GM19455 (cell line): ENCODE results near the gene TPRA1.
"Not testable (repeated sequence)": the region's sequence is repeated elsewhere in the genome, so short reads cannot be mapped to it uniquely, and the experiment has no call there.

ENCODE experiments used
- ATAC-seq: cut with Tn5 transposase; IDR thresholded peaks from one replicate; pipeline ENCODE4 v1.9.1; 2021; ENCODE audit not compliant: unreplicated experiment

Gene TPRA1

DNA sequence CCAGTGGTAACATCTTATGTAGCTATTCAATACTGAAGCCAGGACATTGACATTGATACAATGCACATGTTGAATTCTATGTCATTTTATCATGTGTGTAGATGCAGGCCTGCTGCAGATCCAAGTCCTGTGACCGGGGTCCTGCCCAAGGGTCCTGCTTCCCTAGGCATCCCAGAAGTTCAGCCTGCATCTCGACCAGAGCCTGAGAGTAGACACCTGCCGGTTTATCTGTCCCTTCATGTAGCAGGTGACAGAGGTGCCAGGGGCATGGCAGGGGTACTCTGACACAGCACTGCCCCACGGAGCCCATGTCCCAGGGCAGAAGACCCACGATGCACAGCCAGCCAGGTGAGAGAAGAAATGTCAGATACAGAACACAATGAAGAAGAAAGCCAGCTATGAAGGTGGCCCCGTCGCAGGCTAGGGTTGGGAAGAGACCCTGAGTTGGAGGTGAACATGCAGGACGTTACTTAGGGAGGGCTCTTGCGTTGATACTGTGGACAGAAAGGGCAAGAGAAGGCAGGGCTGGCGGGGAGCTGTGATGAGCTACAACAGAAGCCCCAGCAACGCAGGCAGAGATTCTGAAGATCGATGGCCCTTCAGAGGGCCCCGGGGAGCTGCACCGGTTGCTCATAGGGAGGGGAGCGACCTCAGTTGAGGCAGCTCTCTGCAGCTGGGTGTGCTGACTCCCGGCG lies 51.0 kb downstream of the TPRA1 start:
- ATAC-seq = no peak

DNA sequence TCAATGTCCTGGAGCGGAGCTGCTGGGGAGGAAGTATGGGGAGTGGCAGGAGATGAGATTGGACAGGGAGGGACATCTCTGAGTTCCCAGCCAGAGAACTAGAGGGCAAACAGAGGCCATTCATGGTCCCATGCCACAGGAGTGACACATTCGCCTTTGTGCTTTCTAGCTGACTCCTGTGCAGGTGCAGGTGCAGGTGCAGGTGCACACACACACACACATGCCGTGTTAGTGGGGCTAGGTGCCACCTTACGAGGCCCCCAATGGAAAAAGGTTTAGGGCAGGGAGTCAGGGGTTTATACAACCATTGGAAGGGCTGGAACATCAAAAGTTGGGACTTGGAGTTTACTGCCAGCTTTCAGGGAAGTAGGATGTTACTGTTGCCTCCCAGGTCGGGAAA lies 52.0 kb downstream of the TPRA1 start:
- ATAC-seq = no peak

DNA sequence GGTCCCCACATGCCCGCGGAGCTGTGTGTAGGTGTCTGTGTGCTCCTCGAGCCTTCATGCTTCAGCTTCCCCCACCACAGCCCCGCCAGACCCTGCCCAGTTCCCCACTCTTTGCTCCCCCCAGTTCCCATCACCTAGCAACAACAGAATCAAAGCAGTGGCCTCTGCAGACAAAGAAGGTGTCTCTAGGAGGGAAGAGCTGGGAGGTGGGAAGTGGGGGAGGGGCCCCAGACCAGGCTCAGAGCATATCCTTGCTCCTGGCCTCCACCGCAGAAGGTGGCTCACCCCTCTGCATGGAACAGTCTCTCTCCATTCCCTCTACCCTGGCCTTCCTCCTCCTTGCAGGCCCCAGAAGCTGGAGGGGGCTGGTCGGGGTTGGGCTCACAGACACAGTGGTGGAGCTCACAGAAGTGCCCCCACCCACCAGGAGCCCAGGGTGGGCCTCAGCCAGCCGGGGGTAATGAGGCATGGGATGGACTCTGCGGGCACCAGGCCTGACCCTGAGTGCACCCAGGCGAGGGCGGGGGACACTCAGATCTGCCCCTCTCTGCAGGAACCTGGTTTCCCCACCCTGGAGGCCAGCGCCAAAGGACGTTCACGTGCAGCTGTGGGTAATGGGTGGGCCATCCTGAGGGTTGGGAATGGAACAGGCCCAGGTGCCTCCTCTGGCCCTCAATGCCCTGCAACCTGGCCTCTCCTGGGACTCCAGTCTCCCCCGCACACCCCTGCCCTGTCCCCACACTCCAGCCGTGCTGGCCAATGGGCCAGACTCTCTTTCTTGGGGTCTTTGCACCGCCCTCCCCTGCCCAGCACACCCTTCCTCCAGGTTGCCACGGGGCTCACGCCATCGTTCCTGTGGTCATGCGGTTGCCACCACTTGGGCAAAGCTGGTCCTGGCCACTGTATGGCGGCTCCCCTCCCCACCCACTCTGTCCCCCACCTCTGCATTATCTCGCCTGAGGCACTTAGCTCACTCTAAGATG lies 53.4 kb downstream of the TPRA1 start:
- ATAC-seq = no peak

DNA sequence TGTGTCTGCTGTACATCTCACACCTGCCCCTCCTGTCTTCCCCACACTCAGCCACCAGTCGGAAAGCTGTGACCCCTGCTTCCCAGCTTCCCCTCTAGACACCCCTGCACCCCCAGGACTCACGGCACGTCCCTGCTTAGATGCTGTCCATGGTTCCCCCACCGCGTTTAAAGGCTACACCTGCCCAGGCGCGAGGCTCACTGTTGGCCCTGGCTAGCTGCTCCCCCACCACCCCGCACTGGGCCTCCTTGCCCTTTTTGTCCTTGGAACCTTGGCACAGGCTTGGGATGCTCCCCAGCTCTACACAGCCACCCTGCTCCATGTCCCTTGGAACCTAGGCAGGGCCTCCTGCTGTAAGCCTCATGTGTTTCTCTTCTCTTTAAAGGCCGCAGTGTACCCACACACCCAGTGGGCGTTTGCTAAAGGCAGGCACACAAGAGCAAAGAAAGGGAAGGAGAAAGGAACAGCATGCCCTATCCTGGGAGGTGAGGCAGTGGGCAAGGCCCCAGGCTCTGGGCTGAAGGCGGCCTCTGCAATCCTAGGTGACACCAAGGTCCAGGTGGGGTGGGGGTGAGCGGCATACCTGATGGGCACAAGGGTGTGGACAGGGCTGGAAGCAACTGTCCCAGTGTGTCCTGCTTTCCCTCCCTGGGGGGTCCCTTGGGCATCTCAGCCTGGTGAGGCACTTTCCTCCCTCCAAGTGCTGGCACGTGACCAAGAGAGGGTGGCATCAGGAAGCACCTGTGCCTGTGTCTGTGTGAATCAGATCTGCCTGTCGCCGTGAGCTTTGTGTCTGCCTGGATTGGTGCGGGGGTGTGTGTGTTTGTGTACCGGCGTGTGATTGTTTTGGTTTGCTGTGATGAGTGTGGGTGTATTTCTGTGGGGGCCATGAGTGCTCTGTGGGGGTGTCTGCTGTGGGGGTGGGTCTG lies 54.4 kb downstream of the TPRA1 start:
- ATAC-seq = no peak

DNA sequence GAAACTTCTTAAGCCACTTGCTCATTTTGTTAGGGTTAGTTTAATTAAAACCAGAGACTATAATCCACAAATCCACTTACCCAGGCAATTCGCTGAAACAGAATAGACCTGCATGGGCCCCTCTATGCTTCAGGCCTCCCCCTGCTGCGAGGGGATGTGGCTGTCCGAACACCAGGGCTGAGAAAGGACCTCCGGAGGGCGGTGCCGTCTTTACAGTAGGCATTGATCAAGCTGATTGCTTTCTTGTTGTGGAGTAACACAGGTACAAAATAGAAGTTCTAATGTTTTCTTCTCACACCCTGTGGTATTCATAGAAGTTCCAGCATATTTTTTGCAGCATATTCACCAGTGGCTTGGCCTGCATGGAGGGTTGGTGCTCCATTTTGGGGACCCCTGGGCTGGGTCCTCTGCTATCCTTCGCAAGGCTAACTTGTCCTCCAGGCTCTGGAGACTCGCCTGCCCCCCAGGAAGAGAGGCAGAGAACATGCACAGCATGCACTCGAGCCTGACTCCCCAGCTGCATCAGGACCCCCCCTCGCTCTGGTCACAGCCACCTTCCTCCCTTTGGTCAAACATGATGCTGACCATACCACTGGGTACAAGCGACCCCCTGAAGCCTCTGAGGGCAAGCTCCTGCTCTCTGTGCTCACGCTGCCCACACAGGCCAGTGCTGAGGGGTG lies 55.3 kb downstream of the TPRA1 start:
- no peak for ATAC-seq

DNA sequence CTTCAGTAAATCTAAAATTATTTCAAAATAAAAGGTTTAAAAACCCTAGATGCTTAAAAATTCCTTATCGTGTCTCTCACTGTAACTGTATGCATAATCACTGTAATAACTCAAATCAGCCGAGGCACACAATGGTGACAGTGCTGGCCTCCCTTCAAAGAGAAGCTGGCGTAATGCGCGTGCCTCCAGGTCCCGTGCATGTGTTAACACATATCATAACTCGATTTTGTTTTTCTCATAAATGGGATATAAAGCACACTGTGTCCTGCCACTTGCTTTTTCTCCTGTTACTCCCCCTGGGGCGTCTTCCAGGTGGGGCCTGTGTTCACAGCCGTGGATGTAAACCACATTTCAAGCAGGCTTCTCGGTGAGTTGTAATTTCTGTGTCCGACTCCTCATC lies 56.0 kb downstream of the TPRA1 start:
- no peak for ATAC-seq

DNA sequence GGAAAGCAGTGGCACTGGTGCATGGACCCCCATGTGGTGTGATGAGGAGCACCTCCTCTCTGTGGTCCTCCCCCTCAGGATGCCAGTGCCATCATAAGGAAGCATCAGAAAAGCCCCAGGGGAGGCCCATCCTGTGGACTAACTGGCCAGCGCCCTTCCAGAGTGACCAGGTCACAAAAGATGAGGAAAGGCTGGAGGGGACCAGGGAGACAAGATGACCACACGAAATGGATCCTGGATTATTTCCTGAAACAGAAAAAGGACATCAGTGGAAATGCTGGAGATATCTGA lies 56.4 kb downstream of the TPRA1 start:
- no peak for ATAC-seq

DNA sequence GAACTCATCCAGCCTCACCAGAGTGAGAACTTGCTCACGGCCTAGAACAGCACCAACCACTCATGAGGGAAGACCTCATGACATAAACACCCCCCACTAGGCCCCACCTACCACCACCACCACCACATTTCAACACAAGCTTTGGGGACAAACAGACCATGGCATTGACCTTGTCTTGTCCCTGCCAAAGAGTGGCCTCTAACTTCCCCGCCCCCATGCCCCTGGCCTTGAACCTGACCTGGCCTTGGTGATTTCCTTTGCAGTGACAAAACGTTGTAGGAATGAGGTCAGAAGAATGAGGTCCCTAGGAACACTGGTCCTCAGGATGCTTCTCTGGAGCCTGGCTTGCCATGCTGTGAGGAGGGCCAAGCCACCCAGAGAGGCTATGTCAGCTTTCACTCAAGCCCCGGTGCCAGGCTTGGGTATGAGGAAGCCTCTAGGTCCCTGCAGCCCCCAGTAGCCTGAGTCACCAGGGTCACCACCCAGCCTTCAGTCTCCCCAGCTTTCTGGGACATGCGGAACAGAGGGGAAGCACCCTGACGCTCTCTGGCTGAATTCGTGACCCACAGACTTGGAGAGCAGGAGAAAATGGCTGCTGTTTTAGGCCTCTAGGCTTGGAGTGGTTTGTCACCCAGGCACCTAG lies 57.9 kb downstream of the TPRA1 start:
- no peak for ATAC-seq

DNA sequence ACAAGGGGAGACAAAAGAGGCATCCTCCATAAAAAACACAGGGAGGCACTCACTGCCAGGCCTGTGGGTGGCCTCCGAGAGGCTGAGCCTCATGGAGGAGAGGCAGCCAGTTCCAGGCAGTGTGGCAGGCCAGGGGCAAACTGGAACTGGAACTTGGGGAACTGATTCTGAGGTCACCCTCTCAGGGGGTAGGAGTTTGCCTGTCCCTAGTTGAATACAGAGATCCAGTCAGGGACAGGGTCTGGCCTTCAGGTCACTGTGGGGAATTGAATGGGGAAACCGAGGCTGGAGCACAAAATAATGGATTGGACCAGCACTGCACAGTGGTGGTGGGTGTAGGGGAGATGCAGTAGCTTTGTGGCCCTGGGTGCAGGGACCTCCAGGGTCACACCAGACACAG lies 58.7 kb downstream of the TPRA1 start:
- ATAC-seq = no peak

DNA sequence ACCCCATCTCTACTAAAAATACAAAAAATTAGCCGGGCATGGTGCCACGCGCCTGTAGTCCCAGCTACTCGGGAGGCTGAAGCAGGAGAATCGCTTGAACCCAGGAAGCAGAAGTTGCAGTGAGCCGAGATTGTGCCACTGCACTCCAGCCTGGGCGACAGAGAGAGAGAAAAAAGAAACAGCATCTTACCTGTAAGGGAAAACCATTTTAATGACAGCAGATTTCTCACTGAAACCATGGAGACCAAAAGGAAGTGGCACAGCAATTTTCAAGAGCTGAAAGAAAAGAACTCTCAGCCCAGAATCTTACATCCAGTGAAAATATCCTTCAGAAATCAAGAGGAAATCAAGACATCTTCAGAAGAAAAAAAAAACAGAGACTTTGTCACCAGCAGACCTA lies 59.7 kb downstream of the TPRA1 start:
- ATAC-seq = not testable (repeated sequence)

DNA sequence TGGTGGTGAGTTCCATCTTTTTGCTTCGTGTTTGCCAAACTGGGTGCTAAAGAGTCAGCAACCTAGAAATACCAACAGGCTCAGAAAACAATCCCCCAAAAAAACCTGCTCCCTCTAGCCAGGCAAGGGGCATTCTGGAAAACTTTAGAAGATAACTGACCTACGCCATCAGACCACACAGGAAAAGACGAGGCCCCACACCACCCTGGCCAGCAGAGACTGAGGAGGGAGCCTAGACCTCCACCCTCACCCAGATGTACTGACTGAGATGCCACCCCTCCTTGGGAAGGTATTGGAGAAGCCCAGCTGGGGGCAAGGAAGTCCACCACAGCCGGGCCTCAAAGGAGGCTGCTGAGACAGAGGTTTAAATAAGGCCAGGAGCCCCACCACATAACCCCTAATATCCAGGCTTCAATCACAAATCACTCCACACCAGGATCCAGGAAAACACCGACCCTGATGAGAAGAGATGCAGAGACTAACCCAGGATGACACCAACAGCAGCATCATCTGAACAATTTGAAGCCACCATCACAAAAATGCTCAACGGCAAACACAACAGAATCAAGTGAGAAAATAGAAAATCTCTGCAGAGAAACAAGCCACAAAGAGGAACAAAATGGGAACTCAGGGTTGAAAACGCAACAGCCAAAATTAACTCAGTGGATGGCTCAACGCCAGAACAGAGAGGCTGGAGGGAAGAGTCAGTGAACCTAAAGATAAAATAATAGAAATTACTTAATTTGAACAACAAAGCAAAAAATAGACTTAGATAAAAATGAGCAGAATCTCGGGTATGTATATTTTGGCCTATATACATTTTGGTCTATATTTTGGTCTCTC lies 61.0 kb downstream of the TPRA1 start:
- no peak for ATAC-seq

DNA sequence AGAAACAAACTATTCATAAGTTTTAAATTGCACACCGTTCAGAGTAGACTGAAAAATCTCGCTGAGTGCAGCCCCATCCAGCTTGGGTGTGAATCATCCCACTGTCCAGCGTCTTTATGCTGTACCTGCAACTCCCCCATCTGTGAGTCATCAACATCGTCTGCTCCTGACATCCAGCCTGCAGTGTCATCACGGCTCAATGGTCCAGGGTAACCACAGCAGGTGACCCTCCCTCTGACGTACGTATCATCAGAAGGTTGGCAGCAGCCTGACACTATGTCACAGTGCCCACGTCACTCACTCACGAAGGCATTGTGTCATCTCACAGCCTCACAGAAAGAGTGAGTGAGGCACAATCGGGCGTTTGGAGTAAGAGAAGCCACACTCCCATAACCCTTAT lies 65.2 kb downstream of the TPRA1 start:
- no peak for ATAC-seq

DNA sequence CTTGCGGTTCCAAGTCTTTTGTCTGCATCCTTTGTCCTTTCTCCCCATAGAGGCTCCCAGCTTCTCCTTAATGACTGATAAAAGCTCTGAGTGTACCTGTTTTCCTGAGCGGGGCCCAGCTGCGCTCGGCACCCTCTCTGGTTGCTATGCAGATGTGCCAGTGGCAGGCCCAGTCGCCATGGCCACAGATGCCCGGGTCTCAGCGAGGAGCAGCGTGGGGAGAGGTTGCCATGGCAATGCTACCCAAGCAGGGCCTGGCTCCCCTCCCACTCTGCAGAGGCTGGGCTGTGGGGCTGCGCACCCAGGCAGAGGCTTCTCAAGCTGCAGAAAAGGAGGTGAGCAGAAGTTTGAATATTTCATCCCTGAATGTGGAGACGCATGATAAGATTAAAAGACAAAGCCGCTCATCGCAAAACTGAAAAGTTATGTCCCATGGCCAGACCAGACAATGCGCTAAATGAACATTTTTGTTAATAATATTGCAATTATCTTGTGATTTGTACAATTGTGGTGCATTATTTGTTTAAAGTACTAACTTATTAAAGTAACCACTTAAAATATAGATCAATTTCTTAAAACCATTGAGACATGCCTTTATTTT lies 66.1 kb downstream of the TPRA1 start:
- no peak for ATAC-seq
